ENCODE measurements around the gene DCHS2. TPM values are rescaled to one million over a fixed set of nuclear protein-coding genes. Genes with fewer than 3 reads are reported as not detected.

The DCHS2 gene
- polyA plus RNA-seq, 3 donors: not detected

GRCh38 chr4:154205471-154205870 lies 286.1 kb downstream of the DCHS2 start:
- Histone ChIP-seq H3K9me3 (replicated peaks in 1 of 2; ENCODE audit: control insufficient read depth in 1 of 2, insufficient read depth in 1 of 2, low read length in 2 of 2) (no peaks in the 10 kb centered on the region), H3K9ac (ENCODE audit: insufficient read depth, low read length, poor library complexity, severe bottlenecking) (no peak overlapping the region), H2AFZ (ENCODE audit: insufficient read depth, low read depth, low read length, poor library complexity, severe bottlenecking) (no peak overlapping the region), H4K20me1 (ENCODE audit: insufficient read depth, low read length) (no peaks in the 10 kb centered on the region), H3K27me3 (ENCODE audit: control insufficient read depth in 2 of 2, insufficient read depth in 2 of 2, low read length in 2 of 2) (no peaks in the 10 kb centered on the region), H3K4me3 (replicated peaks in 1 of 3; ENCODE audit: low read depth in 2 of 3, low read length in 3 of 3) (no peak overlapping the region), H3K36me3 (replicated peaks in 1 of 2; ENCODE audit: control insufficient read depth in 1 of 2, insufficient read depth in 2 of 2, low read length in 2 of 2) (no peaks in the 10 kb centered on the region), H3K4me2 (replicated peaks; ENCODE audit: extremely low read depth, low read length, poor library complexity, severe bottlenecking) (no peak overlapping the region), H3K79me2 (ENCODE audit: insufficient read depth, low read length) (no peaks in the 10 kb centered on the region), H3K4me1 (ENCODE audit: control insufficient read depth in 1 of 2, insufficient read depth in 2 of 2, low read length in 2 of 2) (no peaks in the 10 kb centered on the region), H3K27ac (ENCODE audit: low read depth in 1 of 2, low read length in 2 of 2) (no peak overlapping the region)
- intact Hi-C loops (cut with micrococcal nuclease): no loop called here
- Mint-ChIP-seq H3K27me3 (ENCODE audit: low read depth in 3 of 3) (no peaks in the 10 kb centered on the region), H3K27ac (no peak overlapping the region), H3K36me3 (no peaks in the 10 kb centered on the region), H3K4me3 (no peak overlapping the region), H3K4me1 (no peaks in the 10 kb centered on the region), H3K9me3 (peaks cover 0 to 3% (median 0%) of the 10 kb centered on the region in 7 donors)
- no peak for DNase-seq
- TF ChIP-seq CTCF (IDR thresholded peaks at IDR 0.05): no peak
- 60% methylated on average over 1 of the region's 3 CpGs for WGBS (ENCODE audit: insufficient coverage)

DNA sequence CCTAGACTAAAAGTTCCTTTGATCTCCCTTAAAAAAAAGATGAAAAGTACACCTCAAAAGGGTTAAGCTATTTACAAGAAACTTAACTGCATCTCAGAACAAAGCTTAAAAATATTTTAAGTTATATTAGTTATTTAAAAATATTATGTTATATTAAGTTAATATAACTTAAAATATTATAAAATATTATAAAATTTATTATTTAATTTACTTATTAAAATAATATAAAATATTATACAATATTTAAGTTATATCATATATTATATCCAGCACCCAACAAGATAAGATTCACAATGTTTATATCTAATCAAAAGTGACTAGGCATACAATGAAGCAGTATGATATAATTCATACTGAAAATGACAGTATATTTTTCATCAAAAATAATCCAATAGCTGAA lies 296.9 kb downstream of the DCHS2 start:
- no peak for TF ChIP-seq CTCF (IDR thresholded peaks at IDR 0.05)
- H3K36me3 ChIP-seq (replicated peaks in 1 of 2; ENCODE audit: control insufficient read depth in 1 of 2, insufficient read depth in 2 of 2, low read length in 2 of 2): no peaks in the 10 kb centered on the region
- no peak overlapping the region for H3K4me3 Mint-ChIP-seq
- no peaks in the 10 kb centered on the region for H3K36me3 Mint-ChIP-seq
- H2AFZ ChIP-seq (ENCODE audit: insufficient read depth, low read depth, low read length, poor library complexity, severe bottlenecking): no peak overlapping the region
- H4K20me1 ChIP-seq (ENCODE audit: insufficient read depth, low read length): no peaks in the 10 kb centered on the region
- H3K27me3 ChIP-seq (ENCODE audit: control insufficient read depth in 2 of 2, insufficient read depth in 2 of 2, low read length in 2 of 2): no peaks in the 10 kb centered on the region
- H3K79me2 ChIP-seq (ENCODE audit: insufficient read depth, low read length): no peaks in the 10 kb centered on the region
- DNase-seq: no peak
- peaks cover 0 to 5% of the 10 kb centered on the region in 2 donors for H3K9me3 ChIP-seq (replicated peaks in 1 of 2; ENCODE audit: control insufficient read depth in 1 of 2, insufficient read depth in 1 of 2, low read length in 2 of 2)
- peaks cover 0 to 13% (median 3%) of the 10 kb centered on the region in 7 donors for H3K9me3 Mint-ChIP-seq
- H3K4me3 ChIP-seq (replicated peaks in 1 of 3; ENCODE audit: low read depth in 2 of 3, low read length in 3 of 3): no peak overlapping the region
- intact Hi-C loops (cut with micrococcal nuclease): no loop called here
- H3K27ac ChIP-seq (ENCODE audit: low read depth in 1 of 2, low read length in 2 of 2): no peak overlapping the region
- peaks cover 1 to 2% (median 2%) of the 10 kb centered on the region in 3 donors for H3K27me3 Mint-ChIP-seq (ENCODE audit: low read depth in 3 of 3)
- no peaks in the 10 kb centered on the region for H3K4me1 ChIP-seq (ENCODE audit: control insufficient read depth in 1 of 2, insufficient read depth in 2 of 2, low read length in 2 of 2)
- H3K27ac Mint-ChIP-seq: no peak overlapping the region
- no peak overlapping the region for H3K4me2 ChIP-seq (replicated peaks; ENCODE audit: extremely low read depth, low read length, poor library complexity, severe bottlenecking)
- no peak overlapping the region for H3K9ac ChIP-seq (ENCODE audit: insufficient read depth, low read length, poor library complexity, severe bottlenecking)
- no peaks in the 10 kb centered on the region for H3K4me1 Mint-ChIP-seq

Measured in CD14-positive monocyte (primary cell).